H1 (cell line): ENCODE results near the gene PCED1B. TPM values are rescaled to one million over a fixed set of nuclear protein-coding genes. Genes with fewer than 3 reads are reported as not detected.

ENCODE experiments used
- CTCF ChIA-PET: fragments of 300-600 bp; sonication (Branson Sonifier 250); formaldehyde crosslinking; loops from one replicate; lab custom pipeline; 2021; ENCODE audit not compliant: partially characterized antibody; lab: Charles Lee
- POLR2A ChIA-PET: fragments of 300-600 bp; sonication (Branson Sonifier 250); formaldehyde crosslinking; loops from one replicate; lab custom pipeline; 2021; ENCODE audit warnings: inconsistent platforms; ENCODE audit not compliant: partially characterized antibody; lab: Charles Lee
- DNase-seq, 2 experiments: peaks; one replicate each; pipeline versions ENCODE4 v3.0.0 to v3.0.0-alpha.2; 2010 to 2022; ENCODE audit warnings: low spot score in 2 of 2, low read depth in 1 of 2, mixed read lengths in 1 of 2
- FAIRE-seq: peaks from 2 replicates; lab custom pipeline; 2011; peaks lifted over from hg19 to GRCh38; lab: Jason Lieb, UNC
- H2AFZ ChIP-seq: 2 replicates; pipeline ENCODE4 v1.8.1; 2012; ENCODE audit warnings: low read length, inconsistent platforms
- H2AK5ac ChIP-seq: 2 replicates; pipeline ENCODE4 v1.6.1; 2013; ENCODE audit warnings: low read depth, low read length
- H2BK120ac ChIP-seq: replicated peaks from 2 replicates; pipeline ENCODE3; 2013; ENCODE audit warnings: low read depth, low read length, inconsistent platforms
- H2BK12ac ChIP-seq: 2 replicates; pipeline ENCODE4 v1.6.1; 2013; ENCODE audit warnings: low read depth, low read length
- H2BK15ac ChIP-seq: 2 replicates; pipeline ENCODE4 v1.6.1; 2013; ENCODE audit warnings: low read length
- H2BK20ac ChIP-seq: 2 replicates; pipeline ENCODE4 v1.6.1; 2013; ENCODE audit warnings: low read length
- H2BK5ac ChIP-seq: 2 replicates; pipeline ENCODE4 v1.6.1; 2013; ENCODE audit warnings: low read depth, low read length
- H3K14ac ChIP-seq: 2 replicates; pipeline ENCODE4 v1.6.1; 2013; ENCODE audit warnings: inconsistent platforms; ENCODE audit not compliant: insufficient read length
- H3K18ac ChIP-seq: 2 replicates; pipeline ENCODE4 v1.6.1; 2013; ENCODE audit warnings: low read length; ENCODE audit errors: extremely low read depth
- H3K23ac ChIP-seq: 2 replicates; pipeline ENCODE4 v1.6.1; 2013; ENCODE audit warnings: inconsistent platforms; ENCODE audit not compliant: insufficient read length
- H3K23me2 ChIP-seq: 2 replicates; pipeline ENCODE4 v1.6.1; 2013; ENCODE audit warnings: low read depth, low read length
- H3K27ac ChIP-seq: 2 replicates; pipeline ENCODE4 v1.6.1; 2011; ENCODE audit warnings: low read depth, low read length, inconsistent platforms
- H3K27me3 ChIP-seq, 4 experiments: replicated peaks in 1 of 4; 1 replicate in 1 of 4; 2 replicates in 3 of 4; pipeline versions ENCODE4 v1.6.1 to v1.8.1; 2011 to 2013; ENCODE audit warnings: low read length in 3 of 4, mild to moderate bottlenecking in 3 of 4, inconsistent platforms in 2 of 4, mixed read lengths in 2 of 4, moderate library complexity in 1 of 4; ENCODE audit not compliant: control insufficient read depth in 3 of 4, insufficient read depth in 3 of 4; ENCODE audit errors: extremely low read depth in 1 of 4
- H3K36me3 ChIP-seq, 4 experiments: 2 replicates each; pipeline versions ENCODE4 v1.6.1 to v1.8.1; 2011 to 2013; ENCODE audit warnings: mild to moderate bottlenecking in 4 of 4, low read length in 3 of 4, moderate library complexity in 2 of 4, control low read depth in 1 of 4, inconsistent platforms in 1 of 4; ENCODE audit not compliant: insufficient read depth in 4 of 4, control insufficient read depth in 2 of 4
- H3K4ac ChIP-seq: replicated peaks from 2 replicates; pipeline ENCODE3; 2013; ENCODE audit warnings: low read length, low read depth, mixed read lengths, inconsistent platforms; ENCODE audit not compliant: insufficient read length
- H3K4me1 ChIP-seq, 4 experiments: replicated peaks in 1 of 4; 1 replicate in 1 of 4; 2 replicates in 3 of 4; pipeline versions ENCODE4 v1.6.1 to v1.8.1; 2011 to 2013; ENCODE audit warnings: low read length in 3 of 4, inconsistent platforms in 2 of 4, mixed read lengths in 1 of 4; ENCODE audit not compliant: insufficient read depth in 4 of 4, control insufficient read depth in 3 of 4
- H3K4me2 ChIP-seq, 2 experiments: 2 replicates each; pipeline versions ENCODE4 v1.6.1 to v1.8.1; 2011 to 2013; ENCODE audit warnings: low read depth in 2 of 2, low read length in 2 of 2, control low read depth in 1 of 2, inconsistent platforms in 1 of 2, mild to moderate bottlenecking in 1 of 2; ENCODE audit not compliant: insufficient read depth in 1 of 2
- H3K4me3 ChIP-seq, 4 experiments: fragments of 200-600, 300-600 bp in 1 of 4; sonication (generic), shearing (Covaris generic), sonication (Bioruptor Twin) in 1 of 4; 2 replicates each; pipeline versions ENCODE4 v1.5.1 to v1.8.1; 2011 to 2016; ENCODE audit warnings: low read length in 4 of 4, low read depth in 3 of 4, control low read depth in 2 of 4, inconsistent platforms in 2 of 4, mild to moderate bottlenecking in 2 of 4, mixed read lengths in 1 of 4, moderate library complexity in 1 of 4; ENCODE audit not compliant: insufficient read depth in 2 of 4; ENCODE audit errors: extremely low read depth in 1 of 4
- H3K56ac ChIP-seq: replicated peaks from 2 replicates; pipeline ENCODE3; 2013; ENCODE audit warnings: low read depth, mild to moderate bottlenecking, mixed read lengths, low read length, inconsistent platforms; ENCODE audit not compliant: insufficient read length
- H3K79me1 ChIP-seq: 2 replicates; pipeline ENCODE4 v1.6.1; 2013; ENCODE audit warnings: low read depth, low read length, control low read depth
- H3K79me2 ChIP-seq, 2 experiments: 2 replicates each; pipeline versions ENCODE4 v1.6.1 to v1.8.1; 2012 to 2013; ENCODE audit warnings: low read length in 2 of 2, mild to moderate bottlenecking in 2 of 2, inconsistent platforms in 1 of 2; ENCODE audit not compliant: insufficient read depth in 2 of 2, control insufficient read depth in 1 of 2
- H3K9ac ChIP-seq, 4 experiments: replicated peaks in 1 of 4; 1 replicate in 1 of 4; 2 replicates in 3 of 4; pipeline versions ENCODE4 v1.6.1 to v1.8.1; 2011 to 2013; ENCODE audit warnings: low read depth in 3 of 4, low read length in 3 of 4, control low read depth in 2 of 4, mild to moderate bottlenecking in 2 of 4, moderate library complexity in 2 of 4, inconsistent platforms in 1 of 4; ENCODE audit errors: extremely low read depth in 1 of 4
- H3K9me3 ChIP-seq, 2 experiments: 2 replicates each; pipeline versions ENCODE4 v1.6.1 to v1.8.1; 2012 to 2013; ENCODE audit warnings: mild to moderate bottlenecking in 2 of 2, moderate library complexity in 2 of 2, control low read depth in 1 of 2, inconsistent platforms in 1 of 2, low read depth in 1 of 2, low read length in 1 of 2, mixed read lengths in 1 of 2; ENCODE audit not compliant: insufficient read depth in 2 of 2
- H4K20me1 ChIP-seq, 2 experiments: replicated peaks in 1 of 2; 2 replicates each; pipeline versions ENCODE3 to v1.8.1; 2011 to 2013; ENCODE audit warnings: inconsistent platforms in 2 of 2, low read length in 2 of 2, mild to moderate bottlenecking in 1 of 2; ENCODE audit not compliant: insufficient read depth in 2 of 2, control insufficient read depth in 1 of 2
- H4K5ac ChIP-seq: 2 replicates; pipeline ENCODE4 v1.6.1; 2013; ENCODE audit warnings: low read length, low read depth, mixed read lengths, inconsistent platforms; ENCODE audit not compliant: insufficient read length
- H4K8ac ChIP-seq: 2 replicates; pipeline ENCODE4 v1.8.0; 2013; ENCODE audit warnings: mild to moderate bottlenecking, moderate library complexity, low read length, inconsistent platforms; ENCODE audit not compliant: insufficient read depth; ENCODE audit errors: extremely low read depth
- H4K91ac ChIP-seq: replicated peaks from 2 replicates; pipeline ENCODE3; 2013; ENCODE audit warnings: low read length, mixed read lengths, inconsistent platforms; ENCODE audit not compliant: insufficient read length
- ATF3 ChIP-seq: IDR thresholded peaks from 2 replicates; pipeline ENCODE4 v1.6.1; 2011; ENCODE audit warnings: low read depth, mild to moderate bottlenecking, low read length; ENCODE audit not compliant: insufficient read depth
- CHD1 ChIP-seq: IDR thresholded peaks from 2 replicates; pipeline ENCODE4 v1.6.1; 2012; ENCODE audit warnings: low read depth, low read length, improper control_type of control experiment
- CREB1 ChIP-seq: IDR thresholded peaks from 2 replicates; pipeline ENCODE4 v1.6.1; 2012; ENCODE audit warnings: inconsistent platforms
- FOSL1 ChIP-seq: IDR thresholded peaks from 2 replicates; pipeline ENCODE4 v1.6.1; 2011; ENCODE audit warnings: mild to moderate bottlenecking, low read depth, low read length, moderate library complexity; ENCODE audit not compliant: insufficient read depth
- KDM4A ChIP-seq: IDR thresholded peaks from one replicate; pipeline ENCODE4 v1.7.1; 2012; ENCODE audit warnings: low read depth, mild to moderate bottlenecking, moderate library complexity, low read length, inconsistent platforms; ENCODE audit not compliant: severe bottlenecking
- NRF1 ChIP-seq: IDR thresholded peaks from 2 replicates; pipeline ENCODE4 v1.6.1; 2011; ENCODE audit warnings: mild to moderate bottlenecking, low read depth, low read length, improper control_type of control experiment
- SIRT6 ChIP-seq: IDR thresholded peaks from one replicate; pipeline ENCODE4 v1.7.1; 2012; ENCODE audit warnings: low read length, inconsistent platforms
- SUZ12 ChIP-seq: fragments of 200-600 bp; sonication (generic); IDR thresholded peaks from 2 replicates; pipeline ENCODE4 v1.6.1; 2012; ENCODE audit warnings: mild to moderate bottlenecking, inconsistent platforms, low read length, moderate library complexity, mixed read lengths
- WGBS, 2 experiments: shearing (Covaris generic) in 1 of 2; methylation state at CpG; one replicate each; pipeline versions ENCODE4 v1.1.6 to v1.1.7; 2013 to 2015; ENCODE audit warnings: low lambda C conversion rate in 2 of 2, mixed read lengths in 2 of 2, inconsistent platforms in 1 of 2, low coverage in 1 of 2, missing lambda C conversion rate in 1 of 2; ENCODE audit not compliant: insufficient replicate concordance in 2 of 2, insufficient coverage in 1 of 2, insufficient read length in 1 of 2; ENCODE audit errors: extremely low coverage in 1 of 2, missing lambda C conversion rate in 1 of 2; 5-methylcytosine and 5-hydroxymethylcytosine counted together
- polyA plus RNA-seq, 7 experiments: library from polyadenylated mRNA; depleted of rRNA in 3 of 7; stranded (reverse) in 5 of 7; unstranded in 2 of 7; fragments of >200 nt in 5 of 7; fragments of 200-250 nt in 2 of 7; gene quantifications; 1 replicate in 5 of 7; 2 replicates in 1 of 7; 4 replicates in 1 of 7; pipeline versions ENCODE4 v1.2.1 to v1.2.3, GENCODE V29; 2011 to 2013; ENCODE audit warnings: missing spikeins in 2 of 7, mixed read lengths in 2 of 7
- total RNA-seq: library from RNA; stranded (reverse); fragmentation: NEBNext Ultra II Directional; extraction: Animal tissue kit (Norgen Biotek cat#: 25700); gene quantifications from 2 replicates; pipeline ENCODE4 v1.2.1, GENCODE V29; 2021

The PCED1B gene
- total and polyA plus RNA-seq, 2 of the 8 experiments (the other 6 are each of a cell fraction or from before 2014, with no cell fraction given) = 4.7 to 5.4 TPM

DNA sequence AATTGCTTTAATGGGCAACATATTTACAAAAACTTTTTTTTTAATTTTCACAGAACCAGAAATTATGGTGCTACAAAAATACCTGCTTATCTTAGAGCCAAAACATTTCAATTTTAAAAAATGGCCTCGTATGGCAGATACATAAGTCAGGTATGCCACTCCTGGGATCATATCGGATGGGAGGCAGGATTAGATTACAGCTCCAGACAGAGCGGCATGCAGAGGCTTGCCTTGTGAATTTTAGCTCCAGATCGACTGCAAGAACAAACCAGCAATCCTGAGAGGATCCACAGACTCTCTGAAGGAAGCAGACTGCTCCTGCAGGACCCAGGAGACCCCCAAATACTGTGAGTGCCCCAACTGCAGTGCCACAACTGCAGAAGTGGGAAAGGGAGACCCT is 169.7 kb downstream of the PCED1B start:
- H3K4me2 ChIP-seq = no peak overlapping the region
- FAIRE-seq = no peak
- TF ChIP-seq SIRT6 (no peak), CREB1 (no peak), CHD1 (no peak), KDM4A (no peak), FOSL1 (no peak), ATF3 (no peak), SUZ12 (no peak), NRF1 (no peak)

More for the DNA sequence above, 169.7 kb downstream of the PCED1B start:
- Histone ChIP-seq H4K8ac (no peak overlapping the region), H4K91ac (no peak overlapping the region), H3K9me3 (no peaks in the 10 kb centered on the region; a peak in 1 of 4 replicates), H3K4me1 (no peaks in the 10 kb centered on the region), H3K79me1 (no peaks in the 10 kb centered on the region), H3K36me3 (no peaks in the 10 kb centered on the region), H3K4ac (no peak overlapping the region), H2BK20ac (no peak overlapping the region), H2BK5ac (no peak overlapping the region), H3K4me3 (no peak overlapping the region), H3K27ac (no peak overlapping the region), H2AK5ac (no peak overlapping the region), H4K5ac (no peak overlapping the region), H3K79me2 (no peaks in the 10 kb centered on the region), H2BK120ac (no peak overlapping the region), H3K23ac (no peak overlapping the region), H2BK12ac (no peak overlapping the region; the same call in 1 of the 2 replicates), H2BK15ac (no peak overlapping the region), H3K14ac (no peak overlapping the region), H3K56ac (no peak overlapping the region), H2AFZ (no peak overlapping the region), H4K20me1 (no peaks in the 10 kb centered on the region), H3K23me2 (no peaks in the 10 kb centered on the region), H3K9ac (no peak overlapping the region), H3K27me3 (no peaks in the 10 kb centered on the region), H3K18ac (no peak overlapping the region)
- CTCF ChIA-PET = interaction anchor here (0.7 kb wide), 1 partner anchor 19 kb away, joined by 3 read pairs; no protein-coding TSS in a partner anchor
- WGBS, 2 experiments = 82% methylated on average over 4 of the region's 4 CpGs; no CpG with 5 or more reads in 1 of the 2 experiments
- DNase-seq = no peak
- POLR2A ChIA-PET = no interaction called here
